Astrocyte (in vitro differentiated cells and primary cell): Measurements from ENCODE around the gene IFI30. TPM values are rescaled to one million over a fixed set of nuclear protein-coding genes. Genes with fewer than 3 reads are reported as not detected.

ENCODE experiments used
- DNase-seq: peaks from one replicate; pipeline ENCODE4 v3.0.0-alpha.2; 2010; ENCODE audit warnings: low read depth
- FAIRE-seq: peaks from 2 replicates; lab custom pipeline; 2011; peaks lifted over from hg19 to GRCh38; lab: Jason Lieb, UNC
- H2AFZ ChIP-seq: 2 replicates; pipeline ENCODE4 v1.6.0; 2012; ENCODE audit warnings: low read depth, low read length, inconsistent platforms
- H3K27ac ChIP-seq: 2 replicates; pipeline ENCODE4 v1.5.1; 2011; ENCODE audit warnings: low read depth, low read length, inconsistent platforms
- H3K27me3 ChIP-seq: 2 replicates; pipeline ENCODE4 v1.6.0; 2011; ENCODE audit warnings: low read length, inconsistent platforms; ENCODE audit not compliant: insufficient read depth
- H3K36me3 ChIP-seq: 2 replicates; pipeline ENCODE4 v1.5.1; 2011; ENCODE audit warnings: low read length, inconsistent platforms; ENCODE audit not compliant: insufficient read depth
- H3K4me1 ChIP-seq: 2 replicates; pipeline ENCODE4 v1.5.1; 2011; ENCODE audit warnings: low read length, inconsistent platforms; ENCODE audit not compliant: insufficient read depth
- H3K4me2 ChIP-seq: 2 replicates; pipeline ENCODE4 v1.6.0; 2012; ENCODE audit warnings: low read length, inconsistent platforms
- H3K4me3 ChIP-seq: 2 replicates; pipeline ENCODE4 v1.5.1; 2011; ENCODE audit warnings: low read depth, mild to moderate bottlenecking, low read length, inconsistent platforms; ENCODE audit not compliant: insufficient read depth
- H3K79me2 ChIP-seq: 2 replicates; pipeline ENCODE4 v1.6.0; 2012; ENCODE audit warnings: mild to moderate bottlenecking, low read length, inconsistent platforms; ENCODE audit not compliant: insufficient read depth
- H3K9ac ChIP-seq: 2 replicates; pipeline ENCODE4 v1.6.0; 2012; ENCODE audit warnings: mild to moderate bottlenecking, low read length, inconsistent platforms
- H3K9me3 ChIP-seq: 2 replicates; pipeline ENCODE4 v1.5.1; 2012; ENCODE audit warnings: low read depth, mild to moderate bottlenecking, low read length, inconsistent platforms; ENCODE audit not compliant: insufficient read depth
- H4K20me1 ChIP-seq: 2 replicates; pipeline ENCODE4 v1.6.0; 2012; ENCODE audit warnings: low read length, inconsistent platforms; ENCODE audit not compliant: insufficient read depth
- H3K27ac Mint-ChIP-seq: one replicate; pipeline ENCODE4 v1.8.0; 2021; ENCODE audit warnings: mild to moderate bottlenecking, mixed read lengths; ENCODE audit not compliant: unreplicated experiment
- H3K27me3 Mint-ChIP-seq: one replicate; pipeline ENCODE4 v1.8.0; 2021; ENCODE audit warnings: low read depth, mixed read lengths; ENCODE audit not compliant: unreplicated experiment
- H3K36me3 Mint-ChIP-seq: one replicate; pipeline ENCODE4 v1.8.0; 2021; ENCODE audit warnings: low read depth, mixed read lengths; ENCODE audit not compliant: unreplicated experiment
- H3K4me1 Mint-ChIP-seq: one replicate; pipeline ENCODE4 v1.8.0; 2021; ENCODE audit warnings: low read depth, mixed read lengths; ENCODE audit not compliant: unreplicated experiment
- H3K4me3 Mint-ChIP-seq: one replicate; pipeline ENCODE4 v1.8.0; 2021; ENCODE audit warnings: mild to moderate bottlenecking, moderate library complexity, mixed read lengths; ENCODE audit not compliant: unreplicated experiment
- H3K9me3 Mint-ChIP-seq: one replicate; pipeline ENCODE4 v1.8.0; 2021; ENCODE audit warnings: mild to moderate bottlenecking, mixed read lengths; ENCODE audit not compliant: unreplicated experiment
- CTCF ChIP-seq: IDR thresholded peaks from 2 replicates; pipeline ENCODE4 v1.5.1; 2011; ENCODE audit warnings: low read depth, mild to moderate bottlenecking, inconsistent platforms, low read length, moderate library complexity; ENCODE audit not compliant: insufficient read depth
- EZH2 ChIP-seq: IDR thresholded peaks from 2 replicates; pipeline ENCODE4 v1.6.1; 2012; ENCODE audit warnings: mild to moderate bottlenecking, low read length, inconsistent platforms; ENCODE audit not compliant: insufficient read depth
- total RNA-seq: library from RNA; stranded (reverse); gene quantifications from 2 replicates; pipeline ENCODE4 v1.2.1, GENCODE V29; 2021

IFI30 gene
- total RNA-seq, 1 donor from 2014 or later: 2.3 TPM

GRCh38 chr19:18161636-18162002 lies 12.0 kb upstream of the IFI30 start:
- H3K4me1 ChIP-seq: peaks cover 15% of the 10 kb centered on the region
- no peaks in the 10 kb centered on the region for H3K27me3 ChIP-seq
- Mint-ChIP-seq H3K4me3 (no peak overlapping the region), H3K36me3 (peaks cover 4% of the 10 kb centered on the region), H3K4me1 (peaks cover 4% of the 10 kb centered on the region), H3K27ac (no peak overlapping the region), H3K9me3 (peaks cover 1% of the 10 kb centered on the region), H3K27me3 (no peaks in the 10 kb centered on the region)
- peak overlapping the region; percentile 51 for H3K9ac ChIP-seq
- DNase-seq: no peak
- no peaks in the 10 kb centered on the region for H3K9me3 ChIP-seq
- peaks cover 15% of the 10 kb centered on the region for H4K20me1 ChIP-seq
- no peak for FAIRE-seq
- TF ChIP-seq EZH2 (no peak), CTCF (no peak)
- peaks cover 17% of the 10 kb centered on the region for H3K36me3 ChIP-seq
- H3K4me2 ChIP-seq: peak overlapping the region; percentile 73
- peaks cover 3% of the 10 kb centered on the region for H3K79me2 ChIP-seq
- H2AFZ ChIP-seq: peak overlapping the region; percentile 32
- H3K27ac ChIP-seq: no peak overlapping the region
- H3K4me3 ChIP-seq: no peak overlapping the region

- H3K27me3 Mint-ChIP-seq: no peaks in the 10 kb centered on the region
- no peak overlapping the region for H3K4me3 Mint-ChIP-seq
- H3K27ac Mint-ChIP-seq: no peak overlapping the region
- Histone ChIP-seq H3K79me2 (no peaks in the 10 kb centered on the region), H3K4me1 (peaks cover 5% of the 10 kb centered on the region), H3K9ac (no peak overlapping the region), H3K27ac (no peak overlapping the region), H4K20me1 (peaks cover 21% of the 10 kb centered on the region), H3K4me2 (no peak overlapping the region), H3K9me3 (no peaks in the 10 kb centered on the region), H3K4me3 (no peak overlapping the region), H3K27me3 (no peaks in the 10 kb centered on the region), H2AFZ (no peak overlapping the region), H3K36me3 (peaks cover 19% of the 10 kb centered on the region)
- H3K36me3 Mint-ChIP-seq: peaks cover 4% of the 10 kb centered on the region
- TF ChIP-seq EZH2 (no peak), CTCF (no peak)
- peaks cover 1% of the 10 kb centered on the region for H3K9me3 Mint-ChIP-seq
- DNase-seq (no peak), FAIRE-seq (no peak)
- H3K4me1 Mint-ChIP-seq: no peaks in the 10 kb centered on the region
These were observed 9.5 kb upstream of the IFI30 start for GRCh38 chr19:18164072-18164471.

GRCh38 chr19:18165794-18166544 lies 7.6 kb upstream of the IFI30 start:
- no peak for DNase-seq
- Histone ChIP-seq H3K27me3 (no peaks in the 10 kb centered on the region), H3K4me3 (no peak overlapping the region), H3K79me2 (no peaks in the 10 kb centered on the region), H2AFZ (no peak overlapping the region), H3K27ac (no peak overlapping the region), H3K9ac (no peak overlapping the region), H3K4me1 (peaks cover under 1% of the 10 kb centered on the region), H3K9me3 (no peaks in the 10 kb centered on the region), H3K36me3 (peaks cover 19% of the 10 kb centered on the region), H3K4me2 (no peak overlapping the region), H4K20me1 (peaks cover 21% of the 10 kb centered on the region)
- TF ChIP-seq CTCF (no peak), EZH2 (no peak)
- no peaks in the 10 kb centered on the region for H3K9me3 Mint-ChIP-seq
- no peak for FAIRE-seq
- H3K27ac Mint-ChIP-seq: no peak overlapping the region
- no peaks in the 10 kb centered on the region for H3K27me3 Mint-ChIP-seq
- no peak overlapping the region for H3K4me3 Mint-ChIP-seq
- H3K4me1 Mint-ChIP-seq: no peaks in the 10 kb centered on the region
- H3K36me3 Mint-ChIP-seq: peaks cover 7% of the 10 kb centered on the region
